GM19395 (cell line): Measurements from ENCODE around the gene GABBR2.
"Not testable (repeated sequence)": the region's sequence is repeated elsewhere in the genome, so short reads cannot be mapped to it uniquely, and the experiment has no call there.

ENCODE experiments used
- ATAC-seq: cut with Tn5 transposase; IDR thresholded peaks from one replicate; pipeline ENCODE4 v1.9.1; 2021; ENCODE audit warnings: mild to moderate bottlenecking, moderate library complexity; ENCODE audit not compliant: unreplicated experiment

GABBR2 gene

GRCh38 chr9:98599566-98600216 lies 109.0 kb downstream of the GABBR2 start:
- no peak for ATAC-seq

DNA sequence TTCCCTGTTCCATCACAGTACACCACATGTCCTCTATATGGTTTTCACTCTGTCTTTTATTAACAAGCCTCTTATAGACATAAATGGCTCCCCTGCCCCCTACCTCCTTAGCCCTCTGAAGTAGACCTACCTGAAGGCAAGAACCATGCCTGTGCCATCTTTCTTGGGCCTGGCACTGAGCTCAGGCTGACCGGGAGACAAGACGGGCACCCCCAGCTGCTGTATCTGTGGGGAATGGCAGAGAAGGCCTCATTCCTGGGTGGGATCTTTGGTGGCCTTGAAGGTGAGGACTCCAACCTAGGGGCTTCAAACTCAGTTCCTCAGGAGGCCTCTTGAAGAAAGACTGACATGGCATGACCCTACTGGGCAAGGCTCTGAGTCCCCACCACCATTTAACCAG lies 109.9 kb downstream of the GABBR2 start:
- ATAC-seq, result no peak

- ATAC-seq, result no peak
Observed at GRCh38 chr9:98597236-98597771, 111.4 kb downstream of the GABBR2 start.

GRCh38 chr9:98596486-98596885 lies 112.2 kb downstream of the GABBR2 start:
- no peak for ATAC-seq

GRCh38 chr9:98594546-98595160 lies 114.1 kb downstream of the GABBR2 start:
- no peak for ATAC-seq

GRCh38 chr9:98593354-98594253 lies 115.1 kb downstream of the GABBR2 start:
- no peak for ATAC-seq

DNA sequence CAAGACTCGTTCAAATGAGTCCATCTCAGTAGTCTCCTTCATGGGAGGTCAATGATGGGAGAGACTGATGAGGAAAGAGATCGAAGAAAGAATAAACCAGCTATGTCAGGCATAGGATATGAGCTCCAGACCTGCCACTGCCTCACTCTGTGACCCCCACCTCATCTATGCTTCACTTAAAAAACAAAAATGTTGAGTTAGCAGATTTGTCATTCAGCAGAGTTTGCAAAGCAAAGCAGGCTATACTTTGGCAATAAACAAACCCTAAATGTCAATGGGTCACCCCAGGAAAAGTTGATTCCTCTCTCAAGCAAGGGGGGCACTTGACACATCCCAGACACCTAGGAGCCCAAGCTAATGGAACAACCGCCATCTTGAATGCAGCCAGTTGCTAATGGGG lies 117.0 kb downstream of the GABBR2 start:
- no peak for ATAC-seq

GRCh38 chr9:98590101-98590500 lies 118.6 kb downstream of the GABBR2 start:
- ATAC-seq, result no peak

GRCh38 chr9:98589102-98589501 lies 119.6 kb downstream of the GABBR2 start:
- no peak for ATAC-seq

DNA sequence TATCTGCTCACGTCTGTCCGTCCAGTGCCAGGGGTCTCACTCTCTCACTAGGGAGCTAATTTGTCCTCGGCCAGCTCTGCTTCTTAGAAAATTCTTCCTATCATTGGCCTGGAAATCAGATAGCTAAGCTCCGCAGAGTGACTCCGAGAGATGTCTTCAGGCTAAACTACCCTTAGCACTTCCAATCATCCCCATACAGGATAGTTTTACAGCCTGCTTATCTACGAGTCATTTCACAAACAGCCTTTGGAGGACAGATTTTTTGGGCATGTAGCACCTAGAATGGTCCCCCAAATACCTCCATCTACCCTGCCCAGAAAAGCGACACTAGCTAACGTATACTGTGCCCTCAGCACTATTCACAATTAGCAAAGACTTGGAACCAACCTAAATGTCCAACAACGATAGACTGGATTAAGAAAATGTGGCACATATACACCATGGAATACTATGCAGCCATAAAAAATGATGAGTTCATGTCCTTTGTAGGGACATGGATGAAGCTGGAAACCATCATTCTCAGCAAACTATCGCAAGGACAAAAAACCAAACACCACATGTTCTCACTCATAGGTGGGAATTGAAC lies 123.8 kb downstream of the GABBR2 start:
- ATAC-seq, result not testable (repeated sequence)

GRCh38 chr9:98584059-98584458 lies 124.7 kb downstream of the GABBR2 start:
- ATAC-seq, result peak; percentile 87

DNA sequence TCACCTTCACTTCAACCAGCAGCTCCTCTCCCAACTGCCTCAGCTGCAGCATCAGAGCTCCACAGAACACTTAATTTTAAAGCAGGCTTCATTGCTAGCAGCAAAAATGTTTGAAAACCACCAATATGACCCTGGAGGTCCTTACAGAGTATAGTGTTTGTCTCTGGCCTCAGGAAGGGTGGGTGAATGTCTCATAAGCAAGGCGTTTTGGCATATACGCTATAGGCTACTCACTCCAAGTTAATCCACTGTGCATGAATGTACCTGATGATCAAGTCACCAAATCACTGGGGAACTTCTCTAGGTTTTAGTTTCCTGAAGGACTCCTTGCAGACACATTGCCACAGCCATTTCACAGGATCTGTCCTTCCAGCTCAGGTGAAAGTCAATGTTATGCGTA lies 125.3 kb downstream of the GABBR2 start:
- ATAC-seq, result no peak

DNA sequence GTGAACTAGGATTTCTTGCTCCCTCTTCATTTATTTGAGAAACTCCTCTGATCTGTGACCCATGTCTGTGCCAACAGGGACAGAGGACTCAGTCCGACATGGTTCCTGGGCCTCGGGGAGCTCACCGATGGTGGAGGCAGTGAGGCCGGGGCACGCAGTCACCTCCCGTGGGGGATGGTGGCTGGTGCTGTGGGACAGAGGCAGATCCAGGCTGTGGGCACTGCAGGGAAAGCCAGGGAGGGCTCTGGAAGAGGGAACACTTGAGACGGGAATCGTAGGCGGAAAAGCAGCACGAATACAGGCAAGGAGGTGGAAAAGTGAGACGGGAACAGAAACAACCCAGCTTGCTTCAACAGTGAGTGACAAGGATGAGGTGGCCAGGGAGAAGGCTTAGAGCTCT lies 127.8 kb downstream of the GABBR2 start:
- ATAC-seq, result no peak

DNA sequence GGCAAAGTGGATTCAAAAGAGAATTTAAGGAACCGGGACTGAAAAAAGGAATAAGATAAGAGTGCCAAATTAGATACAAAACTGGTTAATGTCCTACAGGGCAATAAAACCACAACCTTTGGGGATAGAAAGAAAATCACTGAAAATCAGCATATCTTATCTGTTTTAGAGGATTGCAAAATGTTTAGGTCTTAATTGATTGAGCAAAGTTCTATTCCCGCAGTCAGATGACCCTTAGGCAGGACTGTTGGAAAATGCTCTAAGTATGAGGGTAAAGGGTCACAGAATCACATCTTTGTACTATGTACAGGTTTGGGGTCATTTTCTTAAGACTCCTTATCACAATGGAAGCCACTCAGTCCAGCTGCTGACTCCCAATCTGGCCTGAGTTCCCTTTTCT lies 129.0 kb downstream of the GABBR2 start:
- no peak for ATAC-seq

DNA sequence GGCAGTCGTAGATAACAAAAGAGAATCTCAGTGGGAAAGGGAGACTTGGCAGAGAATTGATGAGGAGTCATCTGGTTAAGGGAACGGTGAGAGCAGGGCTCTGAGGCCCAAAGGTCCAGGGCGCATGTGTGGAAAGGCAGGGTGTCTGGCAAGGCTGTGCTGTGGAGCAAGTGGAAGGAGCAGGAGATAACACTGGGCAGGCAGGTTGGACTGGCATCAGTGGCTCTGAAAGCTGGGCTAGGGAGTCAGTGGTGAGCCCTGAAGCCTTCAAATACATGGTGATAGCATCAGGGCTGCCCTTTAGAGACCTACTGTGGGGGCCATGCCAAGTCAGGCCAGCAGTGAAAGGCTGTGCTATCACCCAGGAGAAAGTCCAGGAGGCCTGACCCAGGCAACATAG lies 131.3 kb downstream of the GABBR2 start:
- ATAC-seq, result no peak

DNA sequence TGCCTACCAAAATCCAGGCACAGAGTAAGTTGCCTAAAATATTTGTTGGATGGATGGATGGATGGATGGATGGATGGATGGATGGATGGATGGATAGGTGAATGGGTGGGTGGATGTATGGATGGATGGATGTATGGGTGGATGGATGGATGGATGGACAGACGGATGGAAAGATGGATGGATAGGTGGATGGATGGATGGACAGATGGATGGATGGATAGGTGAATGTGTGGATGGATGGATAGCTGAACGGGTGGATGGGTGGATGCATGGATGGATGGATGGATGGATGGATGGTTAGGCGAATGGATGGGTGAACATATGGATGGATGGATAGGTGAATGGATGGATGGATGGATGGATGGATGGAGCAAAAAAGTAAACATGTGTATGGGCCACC lies 131.9 kb downstream of the GABBR2 start:
- no peak for ATAC-seq

DNA sequence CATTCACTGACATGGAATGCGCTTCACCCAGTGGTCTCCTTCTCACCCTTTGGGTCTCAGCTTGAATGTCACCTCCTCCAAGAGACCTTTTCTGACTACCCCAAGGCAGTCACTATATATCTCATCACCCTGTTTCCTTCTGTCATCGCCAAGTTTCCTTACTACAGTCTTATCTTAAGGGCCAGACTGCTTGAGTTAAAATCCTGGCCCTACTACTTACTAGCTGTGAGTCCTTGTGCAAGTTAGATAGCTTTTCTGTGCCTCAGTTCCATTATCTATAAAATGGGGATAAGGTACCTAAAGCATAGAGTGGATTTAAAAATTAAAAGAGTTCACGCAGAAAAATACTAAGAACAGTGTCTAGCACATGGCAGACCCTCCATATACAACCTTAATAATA lies 132.4 kb downstream of the GABBR2 start:
- ATAC-seq, result peak; percentile 11

- peak; percentile 92 for ATAC-seq
Observed at GRCh38 chr9:98575379-98576346, 133.1 kb downstream of the GABBR2 start.

- no peak for ATAC-seq
Observed at GRCh38 chr9:98573749-98574278, 134.9 kb downstream of the GABBR2 start.

GRCh38 chr9:98572796-98573195 lies 135.9 kb downstream of the GABBR2 start:
- no peak for ATAC-seq
